Endothelial cell (in vitro differentiated cells): ENCODE results near the gene MTCL1. TPM values are rescaled to one million over a fixed set of nuclear protein-coding genes. Genes with fewer than 3 reads are reported as not detected.

Experiments
- DNase-seq: peaks from one replicate; pipeline ENCODE4 v3.0.0; 2021; ENCODE audit warnings: low spot score
- H3K27ac Mint-ChIP-seq: one replicate; pipeline ENCODE4 v1.8.0; 2021; ENCODE audit warnings: mixed read lengths, inconsistent platforms; ENCODE audit not compliant: unreplicated experiment
- H3K27me3 Mint-ChIP-seq: one replicate; pipeline ENCODE4 v1.8.0; 2021; ENCODE audit warnings: mild to moderate bottlenecking, moderate library complexity, mixed read lengths, inconsistent platforms; ENCODE audit not compliant: unreplicated experiment
- H3K36me3 Mint-ChIP-seq: one replicate; pipeline ENCODE4 v1.8.0; 2021; ENCODE audit warnings: mild to moderate bottlenecking, low read depth, mixed read lengths, inconsistent platforms; ENCODE audit not compliant: unreplicated experiment
- H3K4me1 Mint-ChIP-seq: one replicate; pipeline ENCODE4 v1.8.0; 2021; ENCODE audit warnings: mild to moderate bottlenecking, mixed read lengths, inconsistent platforms; ENCODE audit not compliant: unreplicated experiment
- H3K4me3 Mint-ChIP-seq: one replicate; pipeline ENCODE4 v1.8.0; 2021; ENCODE audit warnings: mild to moderate bottlenecking, mixed read lengths, inconsistent platforms; ENCODE audit not compliant: unreplicated experiment
- H3K9me3 Mint-ChIP-seq: one replicate; pipeline ENCODE4 v1.8.0; 2021; ENCODE audit warnings: mixed read lengths, inconsistent platforms; ENCODE audit not compliant: unreplicated experiment
- CTCF ChIP-seq: fragments of 200-600 bp; sonication (generic); IDR thresholded peaks from one replicate; pipeline ENCODE4 v1.5.0; 2021; ENCODE audit warnings: antibody characterized with exemption; ENCODE audit not compliant: unreplicated experiment
- total RNA-seq: library from RNA; stranded (reverse); fragmentation: NEBNext Ultra II Directional; extraction: Animal tissue kit (Norgen Biotek cat#: 25700); gene quantifications from one replicate; pipeline ENCODE4 v1.2.1, GENCODE V29; 2021; ENCODE audit not compliant: unreplicated experiment

Gene MTCL1
- total RNA-seq, 1 donor from 2014 or later: 3.8 TPM

DNA sequence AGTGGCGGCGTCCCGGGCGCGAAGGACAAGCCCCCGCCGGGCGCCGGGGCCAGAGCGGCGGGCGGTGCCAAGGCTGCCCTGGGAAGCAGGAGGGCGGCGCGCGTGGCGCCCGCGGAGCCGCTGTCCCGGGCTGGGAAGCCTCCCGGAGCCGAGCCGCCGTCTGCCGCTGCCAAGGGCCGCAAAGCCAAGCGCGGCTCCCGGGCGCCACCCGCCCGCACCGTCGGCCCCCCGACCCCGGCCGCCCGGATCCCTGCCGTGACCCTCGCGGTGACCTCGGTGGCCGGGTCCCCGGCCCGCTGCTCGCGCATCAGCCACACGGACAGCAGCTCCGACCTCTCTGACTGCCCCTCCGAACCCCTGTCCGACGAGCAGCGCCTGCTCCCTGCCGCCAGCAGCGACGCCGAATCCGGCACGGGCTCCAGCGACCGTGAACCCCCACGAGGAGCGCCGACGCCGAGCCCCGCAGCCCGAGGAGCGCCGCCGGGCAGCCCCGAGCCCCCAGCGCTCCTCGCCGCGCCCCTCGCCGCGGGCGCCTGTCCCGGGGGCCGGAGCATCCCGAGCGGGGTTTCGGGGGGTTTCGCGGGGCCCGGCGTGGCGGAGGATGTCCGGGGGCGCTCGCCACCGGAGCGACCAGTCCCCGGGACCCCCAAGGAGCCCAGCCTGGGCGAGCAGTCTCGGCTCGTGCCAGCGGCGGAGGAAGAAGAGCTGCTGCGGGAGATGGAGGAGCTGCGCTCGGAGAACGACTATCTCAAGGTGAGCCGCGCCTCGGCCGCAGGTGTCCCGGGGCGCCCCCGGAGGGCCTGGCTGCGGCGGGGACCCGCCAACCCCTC, 820 bp downstream of the MTCL1 start:
- H3K9me3 Mint-ChIP-seq: no peaks in the 10 kb centered on the region
- H3K4me1 Mint-ChIP-seq: peaks cover 5% of the 10 kb centered on the region
- H3K4me3 Mint-ChIP-seq: peak overlapping the region; percentile 93
- DNase-seq: peak; percentile 21
- no peak for TF ChIP-seq CTCF
- no peak overlapping the region for H3K27ac Mint-ChIP-seq
- peaks cover 3% of the 10 kb centered on the region for H3K36me3 Mint-ChIP-seq
- H3K27me3 Mint-ChIP-seq: peaks cover 24% of the 10 kb centered on the region

GRCh38 chr18:8706791-8707555, 1.6 kb downstream of the MTCL1 start:
- Mint-ChIP-seq H3K36me3 (peaks cover 3% of the 10 kb centered on the region), H3K27ac (no peak overlapping the region), H3K4me1 (peaks cover 5% of the 10 kb centered on the region), H3K9me3 (no peaks in the 10 kb centered on the region), H3K4me3 (peak overlapping the region; percentile 93), H3K27me3 (peaks cover 24% of the 10 kb centered on the region)
- no peak for TF ChIP-seq CTCF
- DNase-seq: peak; percentile 50

DNA sequence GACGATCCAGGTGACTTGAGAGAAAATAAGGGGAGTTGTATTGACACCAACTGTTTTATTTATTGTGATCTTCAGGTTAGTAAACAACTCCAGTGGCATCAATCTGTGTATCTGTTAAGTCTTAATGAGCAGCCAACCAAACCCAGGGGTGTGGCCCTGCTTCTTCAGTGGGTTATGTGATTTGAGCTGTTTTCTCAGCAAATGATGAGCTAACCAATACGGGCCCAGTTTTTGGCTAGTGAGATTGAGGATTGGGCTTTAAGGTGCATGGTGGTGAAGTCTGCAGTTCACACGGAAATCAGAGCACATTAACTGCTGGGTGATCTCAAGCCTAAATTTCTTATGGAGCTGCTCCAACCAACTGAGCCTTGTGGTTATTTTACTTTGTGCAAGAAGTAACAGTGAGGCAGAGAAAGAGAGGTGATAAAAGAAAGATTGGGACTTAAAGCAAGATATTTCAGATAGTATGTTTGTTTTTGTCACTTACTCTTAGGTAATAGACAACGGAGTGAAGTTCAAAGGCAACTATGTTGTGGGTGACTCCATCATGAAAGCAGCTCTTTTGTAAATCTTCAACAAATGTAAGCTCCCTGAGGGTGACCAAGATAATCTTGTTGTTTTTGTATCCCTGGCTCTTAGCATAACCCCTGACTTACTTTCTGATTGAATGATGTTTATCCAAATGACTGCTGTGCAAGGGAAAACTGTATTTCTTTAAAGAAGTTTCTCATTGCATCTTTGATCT, 2.4 kb downstream of the MTCL1 start:
- Mint-ChIP-seq H3K27ac (peak overlapping the region; percentile 68), H3K4me1 (peaks cover 5% of the 10 kb centered on the region), H3K4me3 (peak overlapping the region; percentile 93), H3K9me3 (no peaks in the 10 kb centered on the region), H3K27me3 (peaks cover 24% of the 10 kb centered on the region), H3K36me3 (peaks cover 3% of the 10 kb centered on the region)
- TF ChIP-seq CTCF: no peak
- DNase-seq: no peak

- no peak for DNase-seq
- Mint-ChIP-seq H3K27ac (no peak overlapping the region), H3K4me1 (peaks cover 5% of the 10 kb centered on the region), H3K9me3 (no peaks in the 10 kb centered on the region), H3K4me3 (no peak overlapping the region), H3K27me3 (peaks cover 20% of the 10 kb centered on the region), H3K36me3 (peaks cover 3% of the 10 kb centered on the region)
- no peak for TF ChIP-seq CTCF
Observed at GRCh38 chr18:8708670-8709069, 3.3 kb downstream of the MTCL1 start.
